Measurements from ENCODE around the gene RBM33. TPM values are rescaled to one million over a fixed set of nuclear protein-coding genes. Genes with fewer than 3 reads are reported as not detected.

The RBM33 gene
- total RNA-seq, 1 donor from 2014 or later: 50.5 TPM

DNA sequence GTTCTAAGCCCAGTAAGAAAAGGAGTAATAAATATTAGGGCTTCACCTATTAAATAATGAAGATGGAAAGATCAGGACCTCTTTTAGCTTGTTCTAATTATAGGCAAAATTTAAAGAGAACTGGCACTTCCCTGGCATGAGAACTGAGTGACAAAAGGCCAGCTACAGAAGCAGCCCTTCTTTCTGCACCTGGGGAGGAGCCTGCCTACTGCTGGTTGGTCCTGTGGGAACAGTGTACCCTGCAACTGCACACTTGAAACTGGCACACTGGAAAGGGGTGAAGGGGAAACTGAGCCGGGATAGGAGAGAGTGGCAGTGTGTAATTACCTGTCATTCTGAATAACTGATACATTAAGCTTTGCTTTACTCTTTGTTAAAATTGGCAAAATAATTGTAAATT, 87.4 kb downstream of the RBM33 start:
- peaks cover 2% of the 10 kb centered on the region for H3K36me3 ChIP-seq (ENCODE audit: insufficient read depth, low read length)
- peaks cover 26% of the 10 kb centered on the region for H3K79me2 ChIP-seq (ENCODE audit: insufficient read depth, low read length)
- no peak overlapping the region for H3K9ac ChIP-seq (ENCODE audit: low read length)
- Mint-ChIP-seq H3K9me3 (ENCODE audit: unreplicated experiment) (no peaks in the 10 kb centered on the region), H3K4me3 (ENCODE audit: unreplicated experiment) (no peak overlapping the region), H3K36me3 (ENCODE audit: low read depth, unreplicated experiment) (peaks cover 6% of the 10 kb centered on the region), H3K27me3 (ENCODE audit: low read depth, unreplicated experiment) (no peaks in the 10 kb centered on the region), H3K4me1 (ENCODE audit: low read depth, unreplicated experiment) (peaks cover 32% of the 10 kb centered on the region), H3K27ac (ENCODE audit: unreplicated experiment) (peak overlapping the region; percentile 94)
- H3K4me1 ChIP-seq (ENCODE audit: insufficient read depth, low read length): peaks cover 3% of the 10 kb centered on the region
- H4K20me1 ChIP-seq (ENCODE audit: insufficient read depth, low read length): peaks cover 83% of the 10 kb centered on the region
- H3K4me3 ChIP-seq (ENCODE audit: insufficient read depth, low read depth, low read length): no peak overlapping the region
- FAIRE-seq (no peak), DNase-seq (ENCODE audit: low read depth) (no peak)
- no peak overlapping the region for H3K4me2 ChIP-seq (ENCODE audit: low read length)
- H3K9me3 ChIP-seq (ENCODE audit: insufficient read depth, low read depth, low read length): no peaks in the 10 kb centered on the region
- no peaks in the 10 kb centered on the region for H3K27me3 ChIP-seq (ENCODE audit: insufficient read depth, low read length)
- H2AFZ ChIP-seq (ENCODE audit: low read depth, low read length): no peak overlapping the region
- no peak overlapping the region for H3K27ac ChIP-seq (ENCODE audit: low read depth, low read length)
- TF ChIP-seq, protein P1, sequence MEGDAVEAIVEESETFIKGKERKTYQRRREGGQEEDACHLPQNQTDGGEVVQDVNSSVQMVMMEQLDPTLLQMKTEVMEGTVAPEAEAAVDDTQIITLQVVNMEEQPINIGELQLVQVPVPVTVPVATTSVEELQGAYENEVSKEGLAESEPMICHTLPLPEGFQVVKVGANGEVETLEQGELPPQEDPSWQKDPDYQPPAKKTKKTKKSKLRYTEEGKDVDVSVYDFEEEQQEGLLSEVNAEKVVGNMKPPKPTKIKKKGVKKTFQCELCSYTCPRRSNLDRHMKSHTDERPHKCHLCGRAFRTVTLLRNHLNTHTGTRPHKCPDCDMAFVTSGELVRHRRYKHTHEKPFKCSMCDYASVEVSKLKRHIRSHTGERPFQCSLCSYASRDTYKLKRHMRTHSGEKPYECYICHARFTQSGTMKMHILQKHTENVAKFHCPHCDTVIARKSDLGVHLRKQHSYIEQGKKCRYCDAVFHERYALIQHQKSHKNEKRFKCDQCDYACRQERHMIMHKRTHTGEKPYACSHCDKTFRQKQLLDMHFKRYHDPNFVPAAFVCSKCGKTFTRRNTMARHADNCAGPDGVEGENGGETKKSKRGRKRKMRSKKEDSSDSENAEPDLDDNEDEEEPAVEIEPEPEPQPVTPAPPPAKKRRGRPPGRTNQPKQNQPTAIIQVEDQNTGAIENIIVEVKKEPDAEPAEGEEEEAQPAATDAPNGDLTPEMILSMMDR (IDR thresholded peaks at IDR 0.05; ENCODE audit: insufficient read depth, low read depth, low read length): no peak
- no peak for TF ChIP-seq EZH2 (IDR thresholded peaks at IDR 0.05; ENCODE audit: insufficient read depth, low read length)

DNA sequence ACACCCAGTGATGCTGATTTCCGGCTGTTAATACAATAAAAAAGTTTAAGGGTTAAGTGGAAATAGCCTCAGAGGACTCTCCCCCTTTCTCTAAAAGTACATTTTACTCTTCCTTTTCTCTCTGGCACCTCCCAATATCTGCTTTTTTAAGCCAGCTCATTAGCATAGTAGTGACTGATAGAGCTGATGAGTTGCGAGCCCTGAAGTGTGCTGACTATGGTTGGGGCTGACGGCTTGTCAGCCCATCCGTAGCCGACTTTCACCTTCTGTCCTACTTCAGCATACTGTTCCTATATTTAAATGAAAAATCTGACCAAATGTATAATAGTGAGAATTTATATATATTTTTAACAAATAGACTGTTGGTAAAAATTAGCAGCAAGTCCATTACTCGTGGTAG, 87.8 kb downstream of the RBM33 start:
- Histone ChIP-seq H3K9ac (ENCODE audit: low read length) (no peak overlapping the region), H3K4me3 (ENCODE audit: insufficient read depth, low read depth, low read length) (no peak overlapping the region), H3K27me3 (ENCODE audit: insufficient read depth, low read length) (no peaks in the 10 kb centered on the region), H3K27ac (ENCODE audit: low read depth, low read length) (no peak overlapping the region), H3K36me3 (ENCODE audit: insufficient read depth, low read length) (peaks cover 2% of the 10 kb centered on the region), H3K4me1 (ENCODE audit: insufficient read depth, low read length) (peaks cover 3% of the 10 kb centered on the region), H3K79me2 (ENCODE audit: insufficient read depth, low read length) (peaks cover 24% of the 10 kb centered on the region), H3K9me3 (ENCODE audit: insufficient read depth, low read depth, low read length) (no peaks in the 10 kb centered on the region), H2AFZ (ENCODE audit: low read depth, low read length) (no peak overlapping the region), H3K4me2 (ENCODE audit: low read length) (no peak overlapping the region), H4K20me1 (ENCODE audit: insufficient read depth, low read length) (peaks cover 83% of the 10 kb centered on the region)
- H3K27ac Mint-ChIP-seq (ENCODE audit: unreplicated experiment): peak overlapping the region; percentile 94
- no peak for DNase-seq (ENCODE audit: low read depth)
- H3K9me3 Mint-ChIP-seq (ENCODE audit: unreplicated experiment): no peaks in the 10 kb centered on the region
- peaks cover 6% of the 10 kb centered on the region for H3K36me3 Mint-ChIP-seq (ENCODE audit: low read depth, unreplicated experiment)
- no peaks in the 10 kb centered on the region for H3K27me3 Mint-ChIP-seq (ENCODE audit: low read depth, unreplicated experiment)
- no peak for FAIRE-seq
- H3K4me1 Mint-ChIP-seq (ENCODE audit: low read depth, unreplicated experiment): peaks cover 27% of the 10 kb centered on the region
- H3K4me3 Mint-ChIP-seq (ENCODE audit: unreplicated experiment): peak overlapping the region; percentile 62
- TF ChIP-seq, protein P1 (IDR thresholded peaks at IDR 0.05; ENCODE audit: insufficient read depth, low read depth, low read length): no peak

DNA sequence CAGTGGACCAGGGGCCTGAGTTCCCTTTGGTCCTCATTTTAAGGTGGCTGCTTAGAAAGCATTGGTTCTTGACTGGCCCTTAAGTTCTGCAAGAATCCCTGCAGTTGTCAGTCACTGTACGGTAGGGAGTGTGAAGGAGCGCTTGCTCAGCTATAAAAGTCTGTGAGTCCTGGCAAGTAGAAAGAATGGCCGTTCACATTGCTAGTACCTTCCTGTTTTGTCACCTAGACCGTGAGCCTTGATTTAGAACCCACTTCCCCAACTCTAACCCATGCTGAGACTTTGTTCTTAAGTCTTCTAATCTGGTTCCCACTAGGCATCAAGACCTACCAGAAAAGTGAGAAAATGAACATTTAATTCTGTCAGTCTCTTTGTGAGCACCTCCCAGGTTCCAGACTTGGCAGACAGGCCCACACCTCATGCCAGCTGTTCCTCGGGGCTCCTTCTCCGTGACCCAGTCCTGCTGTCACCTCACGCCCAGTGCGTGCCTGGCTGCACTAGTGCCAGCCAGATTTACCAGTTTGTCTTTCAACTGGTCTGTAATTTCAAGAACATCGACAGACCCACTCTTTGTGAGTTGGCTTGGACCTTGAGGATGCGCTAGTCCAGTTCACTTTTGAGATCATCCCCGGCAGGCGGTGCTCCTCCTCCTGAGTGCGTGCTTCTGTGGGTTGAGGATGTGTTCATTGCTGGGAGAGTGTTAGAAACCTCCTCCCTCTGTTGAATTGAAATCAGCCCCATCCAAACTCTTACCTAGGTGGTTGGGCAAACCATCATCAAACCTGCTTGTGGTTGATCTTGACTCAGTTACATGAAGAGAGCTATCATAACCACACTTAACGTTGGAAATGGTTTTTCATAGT, 89.4 kb downstream of the RBM33 start:
- peaks cover 3% of the 10 kb centered on the region for H3K4me1 ChIP-seq (ENCODE audit: insufficient read depth, low read length)
- no peak overlapping the region for H3K4me3 ChIP-seq (ENCODE audit: insufficient read depth, low read depth, low read length)
- Mint-ChIP-seq H3K9me3 (ENCODE audit: unreplicated experiment) (no peaks in the 10 kb centered on the region), H3K4me1 (ENCODE audit: low read depth, unreplicated experiment) (peaks cover 27% of the 10 kb centered on the region), H3K4me3 (ENCODE audit: unreplicated experiment) (no peak overlapping the region), H3K36me3 (ENCODE audit: low read depth, unreplicated experiment) (peaks cover 6% of the 10 kb centered on the region), H3K27me3 (ENCODE audit: low read depth, unreplicated experiment) (no peaks in the 10 kb centered on the region), H3K27ac (ENCODE audit: unreplicated experiment) (no peak overlapping the region)
- H3K27ac ChIP-seq (ENCODE audit: low read depth, low read length): no peak overlapping the region
- H2AFZ ChIP-seq (ENCODE audit: low read depth, low read length): no peak overlapping the region
- no peaks in the 10 kb centered on the region for H3K9me3 ChIP-seq (ENCODE audit: insufficient read depth, low read depth, low read length)
- DNase-seq (ENCODE audit: low read depth): no peak
- no peak for TF ChIP-seq EZH2 (IDR thresholded peaks at IDR 0.05; ENCODE audit: insufficient read depth, low read length)
- TF ChIP-seq, protein P1 (IDR thresholded peaks at IDR 0.05; ENCODE audit: insufficient read depth, low read depth, low read length): no peak
- H3K79me2 ChIP-seq (ENCODE audit: insufficient read depth, low read length): peaks cover 15% of the 10 kb centered on the region
- FAIRE-seq: no peak
- peaks cover 82% of the 10 kb centered on the region for H4K20me1 ChIP-seq (ENCODE audit: insufficient read depth, low read length)
- no peaks in the 10 kb centered on the region for H3K36me3 ChIP-seq (ENCODE audit: insufficient read depth, low read length)
- no peaks in the 10 kb centered on the region for H3K27me3 ChIP-seq (ENCODE audit: insufficient read depth, low read length)
- peak overlapping the region; percentile 11 for H3K4me2 ChIP-seq (ENCODE audit: low read length)
- no peak overlapping the region for H3K9ac ChIP-seq (ENCODE audit: low read length)
